Tibial nerve (tissue), 4 donors: ENCODE results near the gene MORC2.

ENCODE experiments used
- CTCF ChIP-seq, 5 experiments: fragments of 200-600 bp in 3 of 5; fragments of 450-650 bp in 2 of 5; sonication (generic) in 3 of 5; IDR thresholded peaks; one replicate each; pipeline ENCODE4 v1.5.1; 2016 to 2019; ENCODE audit warnings: antibody characterized with exemption in 5 of 5, mild to moderate bottlenecking in 3 of 5, moderate library complexity in 2 of 5
- EP300 ChIP-seq, 2 donors: sonication (generic); formaldehyde crosslinking; IDR thresholded peaks; one replicate each; pipeline ENCODE4 v1.6.1; 2017; ENCODE audit warnings: antibody characterized with exemption in 2 of 2, mild to moderate bottlenecking in 1 of 2
- POLR2A ChIP-seq, 2 donors: fragments of 450-650 bp; IDR thresholded peaks; one replicate each; pipeline ENCODE4 v1.6.1; 2017; ENCODE audit warnings: antibody characterized with exemption in 2 of 2, mild to moderate bottlenecking in 2 of 2, moderate library complexity in 2 of 2

- TF ChIP-seq EP300 (IDR thresholded peaks at IDR 0.05) (no peak), POLR2A (IDR thresholded peaks at IDR 0.05) (no peak), CTCF (IDR thresholded peaks at IDR 0.05) (peak; percentile 77 to 95 (median 84))
Measured at GRCh38 chr22:30920407-30920806, 48.2 kb downstream of the MORC2 start.
